Inflammatory macrophage treated with lipopolysaccharide for 1 hour (primary cell): ENCODE data around the gene RNF128.
"Not testable (repeated sequence)": the region's sequence is repeated elsewhere in the genome, so short reads cannot be mapped to it uniquely, and the experiment has no call there.

ENCODE experiments used
- DNase-seq, 2 donors: peaks; one replicate each; pipeline ENCODE4 v3.0.0-alpha.2; 2020 to 2022

Gene RNF128

GRCh38 chrX:106751407-106751806 is 24.9 kb downstream of the RNF128 start:
- DNase-seq: no peak

GRCh38 chrX:106752101-106752678 is 25.7 kb downstream of the RNF128 start:
- DNase-seq: no peak

DNA sequence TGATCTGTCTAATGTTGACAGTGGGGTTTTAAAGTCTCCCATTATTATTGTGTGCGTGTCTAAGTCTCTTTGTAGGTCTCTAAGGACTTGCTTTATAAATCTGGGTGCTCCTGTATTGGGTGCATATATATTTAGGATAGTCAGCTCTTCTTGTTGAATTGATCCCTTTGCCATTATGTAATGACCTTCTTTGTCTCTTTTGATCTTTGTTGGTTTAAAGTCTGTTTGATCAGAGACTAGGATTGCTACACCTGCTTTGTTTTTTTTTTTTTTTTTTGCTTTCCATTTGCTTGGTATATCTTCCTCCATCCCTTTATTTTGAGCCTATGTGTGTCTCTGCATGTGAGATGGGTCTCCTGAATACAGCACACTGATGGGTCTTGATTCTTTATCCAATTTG is 42.8 kb downstream of the RNF128 start:
- DNase-seq: not testable (repeated sequence)

- no peak for DNase-seq
Observed at GRCh38 chrX:106774981-106775380, 48.5 kb downstream of the RNF128 start.

DNA sequence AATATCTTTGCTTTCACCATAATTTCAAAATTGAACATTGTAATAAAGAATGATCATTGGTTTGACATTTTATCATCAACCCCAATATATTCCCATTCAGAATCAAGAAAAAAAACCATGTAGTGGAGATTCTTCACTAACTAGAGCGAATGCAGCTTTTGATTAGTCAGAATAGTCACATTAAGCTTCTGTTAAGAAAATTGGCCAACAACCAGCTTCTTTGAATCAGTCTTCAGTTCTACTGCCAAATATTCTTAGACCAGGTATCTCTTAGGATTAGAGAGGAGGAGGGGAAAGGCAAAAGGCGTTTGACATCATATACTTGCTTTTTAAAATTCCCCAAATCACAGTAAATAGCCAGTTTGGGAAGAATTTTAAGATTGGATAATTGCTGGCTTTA is 53.8 kb downstream of the RNF128 start:
- no peak for DNase-seq

- DNase-seq: no peak
Observed at GRCh38 chrX:106780664-106781377, 54.3 kb downstream of the RNF128 start.

DNA sequence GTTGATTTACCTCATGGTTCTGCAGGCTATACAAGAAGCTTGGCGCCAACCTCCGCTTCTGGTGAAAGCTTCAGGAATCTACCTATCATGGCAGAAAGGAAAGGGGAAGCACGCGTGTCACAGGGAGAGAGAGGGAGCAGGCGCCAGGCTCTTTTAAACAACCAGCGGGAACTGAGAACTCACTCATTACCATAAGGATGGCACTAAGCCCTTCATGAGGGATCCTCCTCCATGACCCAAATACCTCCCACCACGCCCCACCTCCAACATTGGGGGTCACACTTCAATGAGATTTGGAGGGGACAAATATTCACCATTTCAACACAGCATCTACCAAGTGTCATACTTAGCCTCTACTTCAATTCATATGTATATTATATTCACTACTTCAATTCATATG is 57.2 kb downstream of the RNF128 start:
- no peak for DNase-seq

DNA sequence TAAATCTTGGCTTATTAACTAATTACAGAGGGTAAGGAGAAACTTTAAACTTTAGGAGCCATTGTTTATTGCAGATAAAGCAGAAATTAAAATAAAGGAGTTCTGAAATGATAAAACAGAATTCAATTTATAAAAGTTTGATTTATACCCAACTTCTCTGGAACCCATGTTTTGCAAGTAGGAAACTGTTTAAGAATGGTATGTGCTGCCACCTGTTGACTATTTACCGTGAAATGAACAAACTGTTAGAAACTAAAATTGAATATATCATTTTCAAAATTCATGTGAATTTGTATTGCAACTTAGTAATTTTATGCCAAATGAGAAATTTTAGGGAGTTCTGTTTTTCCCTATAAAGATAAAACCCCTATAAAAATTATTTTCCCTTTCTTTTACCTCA is 65.0 kb downstream of the RNF128 start:
- DNase-seq: peak in 1 of 2 donors; percentile 3

GRCh38 chrX:106802063-106802387 is 75.5 kb downstream of the RNF128 start:
- no peak for DNase-seq

- peak; percentile 65 to 76 for DNase-seq
Observed at GRCh38 chrX:106802388-106803275, 76.1 kb downstream of the RNF128 start, which contains the start of gene TBC1D8B. Gene TBC1D8B (plus strand): TSS chrX:106802673. CDS start chrX:106802854, 181 bp downstream.

DNA sequence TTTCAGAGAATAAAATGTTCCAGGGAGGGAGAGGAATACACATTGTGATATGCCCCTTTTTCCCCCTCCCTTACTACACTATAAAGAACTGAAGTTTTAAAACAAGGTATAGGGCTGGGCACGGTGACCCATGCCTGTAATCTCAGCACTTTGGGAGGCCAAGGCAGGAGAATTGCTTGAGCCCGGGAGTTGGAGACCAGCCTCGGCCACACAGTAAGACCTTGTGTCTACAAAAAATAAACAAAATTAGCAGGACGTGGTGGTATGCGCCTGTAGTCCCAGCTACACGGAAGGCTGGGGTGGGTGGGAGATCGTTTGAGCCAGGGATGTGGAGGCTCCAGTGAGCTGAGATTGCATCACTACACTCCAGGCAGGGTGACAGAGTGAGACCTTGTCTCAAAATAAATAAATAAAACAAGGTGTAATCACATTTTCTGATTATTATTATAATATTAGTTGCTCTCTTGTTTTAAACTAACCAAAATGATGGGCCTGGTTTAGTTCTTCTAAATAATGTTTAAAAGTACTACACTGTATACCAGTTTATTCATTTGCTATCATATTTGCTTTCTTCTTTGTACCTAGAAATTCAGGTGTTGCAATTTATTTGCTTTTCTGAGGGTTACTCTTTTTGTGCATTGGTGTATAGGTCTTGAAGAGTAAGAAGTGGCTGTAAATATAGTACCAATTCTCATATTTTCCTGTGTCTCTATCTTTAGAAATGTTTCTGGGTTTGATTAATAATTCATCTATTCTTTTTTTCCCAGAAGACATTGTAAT is 84.8 kb downstream of the RNF128 start:
- no peak for DNase-seq

DNA sequence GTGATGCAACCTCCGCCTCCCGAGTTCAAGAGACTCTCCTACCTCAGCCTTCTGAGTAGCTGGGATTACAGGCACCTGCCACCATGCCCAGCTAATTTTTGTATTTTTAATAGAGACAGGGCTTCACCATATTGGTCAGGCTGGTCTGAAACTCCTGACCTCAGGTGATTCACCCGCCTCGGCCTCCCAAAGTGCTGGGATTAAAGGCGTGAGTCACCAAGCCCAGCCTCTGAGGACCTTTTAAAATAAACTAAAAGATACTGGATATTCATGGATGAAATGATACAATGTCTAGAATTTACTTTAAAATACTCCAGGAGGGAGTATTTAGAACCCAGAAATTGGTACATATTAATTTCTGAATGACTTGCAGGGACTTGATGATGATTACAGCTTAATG is 86.4 kb downstream of the RNF128 start:
- not testable (repeated sequence) for DNase-seq

GRCh38 chrX:106814093-106814492 is 87.6 kb downstream of the RNF128 start:
- DNase-seq: not testable (repeated sequence)
